Muscle of leg (tissue), 16 donors: ENCODE data around the gene GCN1. TPM values are rescaled to one million over a fixed set of nuclear protein-coding genes. Genes with fewer than 3 reads are reported as not detected.

Source experiments
- DNase-seq: peaks from one replicate; pipeline ENCODE4 v3.0.0; 2013
- H3K27ac ChIP-seq: one replicate; pipeline ENCODE4 v1.5.1; 2013; ENCODE audit warnings: mild to moderate bottlenecking, low read length, control low read depth
- H3K27me3 ChIP-seq: one replicate; pipeline ENCODE4 v1.6.1; 2013; ENCODE audit warnings: low read length; ENCODE audit not compliant: control insufficient read depth, insufficient read depth
- H3K36me3 ChIP-seq: one replicate; pipeline ENCODE4 v1.6.1; 2013; ENCODE audit warnings: low read length; ENCODE audit not compliant: control insufficient read depth, insufficient read depth
- H3K4me1 ChIP-seq: one replicate; pipeline ENCODE4 v1.6.1; 2013; ENCODE audit warnings: low read length; ENCODE audit not compliant: control insufficient read depth, insufficient read depth
- H3K4me3 ChIP-seq: one replicate; pipeline ENCODE4 v1.5.1; 2013; ENCODE audit warnings: low read length, control low read depth
- H3K9me3 ChIP-seq: replicated peaks from 2 replicates; pipeline ENCODE4 v1.6.1; 2013; ENCODE audit warnings: low read depth, low read length; ENCODE audit not compliant: control insufficient read depth
- WGBS: methylation state at CpG from one replicate; pipeline ENCODE4 v1.1.5; 2013; ENCODE audit warnings: missing lambda C conversion rate; ENCODE audit not compliant: insufficient coverage; 5-methylcytosine and 5-hydroxymethylcytosine counted together
- long read RNA-seq, 11 donors: transcript quantifications; one replicate each; lab custom pipeline, GENCODE V29; 2026
- polyA plus RNA-seq, 8 donors: library from polyadenylated mRNA; unstranded; fragments of 120-200 nt; gene quantifications; one replicate each; pipeline versions ENCODE4 v1.2.1 to v1.2.3, GENCODE V29; 2013; ENCODE audit warnings: inconsistent platforms in 1 of 8, low replicate concordance in 1 of 8; ENCODE audit not compliant: insufficient read length in 8 of 8, insufficient read depth in 1 of 8
- total RNA-seq: library from RNA; stranded (reverse); fragments of 120-200 nt; gene quantifications from one replicate; pipeline ENCODE4 v1.2.4, GENCODE V29; 2013

Gene GCN1
- 43.5 TPM for total RNA-seq
- polyA plus RNA-seq: 10 to 100 TPM; 34.9 to 50.6 (median 42.4) TPM
- long read RNA-seq, donor 1: 0 reads
- long read RNA-seq, donor 2: 0 reads
- long read RNA-seq, donor 3, partial matches to known transcripts: 11 of 11 reads
- long read RNA-seq, donor 3, other reads (novel, unspliced or antisense): 0 of 11 reads
- long read RNA-seq, donor 4: 0 reads
- long read RNA-seq, donor 5, partial matches to known transcripts: 9 of 9 reads
- long read RNA-seq, donor 5, other reads (novel, unspliced or antisense): 0 of 9 reads
- long read RNA-seq, donor 6, full-length matches to known transcripts: 3 of 3 reads
- long read RNA-seq, donor 6, partial matches to known transcripts: 0 of 3 reads
- long read RNA-seq, donor 6, other reads (novel, unspliced or antisense): 0 of 3 reads
- long read RNA-seq, donor 7, partial matches to known transcripts: 5 of 5 reads
- long read RNA-seq, donor 7, other reads (novel, unspliced or antisense): 0 of 5 reads
- long read RNA-seq, donor 8, partial matches to known transcripts: 10 of 12 reads
- long read RNA-seq, donor 8, other reads (novel, unspliced or antisense): 0 of 12 reads
- long read RNA-seq, donor 9, partial matches to known transcripts: 0 of 1 reads
- long read RNA-seq, donor 9, other reads (novel, unspliced or antisense): 0 of 1 reads
- long read RNA-seq, donor 10: 0 reads
- long read RNA-seq, donor 11: 0 reads

DNA sequence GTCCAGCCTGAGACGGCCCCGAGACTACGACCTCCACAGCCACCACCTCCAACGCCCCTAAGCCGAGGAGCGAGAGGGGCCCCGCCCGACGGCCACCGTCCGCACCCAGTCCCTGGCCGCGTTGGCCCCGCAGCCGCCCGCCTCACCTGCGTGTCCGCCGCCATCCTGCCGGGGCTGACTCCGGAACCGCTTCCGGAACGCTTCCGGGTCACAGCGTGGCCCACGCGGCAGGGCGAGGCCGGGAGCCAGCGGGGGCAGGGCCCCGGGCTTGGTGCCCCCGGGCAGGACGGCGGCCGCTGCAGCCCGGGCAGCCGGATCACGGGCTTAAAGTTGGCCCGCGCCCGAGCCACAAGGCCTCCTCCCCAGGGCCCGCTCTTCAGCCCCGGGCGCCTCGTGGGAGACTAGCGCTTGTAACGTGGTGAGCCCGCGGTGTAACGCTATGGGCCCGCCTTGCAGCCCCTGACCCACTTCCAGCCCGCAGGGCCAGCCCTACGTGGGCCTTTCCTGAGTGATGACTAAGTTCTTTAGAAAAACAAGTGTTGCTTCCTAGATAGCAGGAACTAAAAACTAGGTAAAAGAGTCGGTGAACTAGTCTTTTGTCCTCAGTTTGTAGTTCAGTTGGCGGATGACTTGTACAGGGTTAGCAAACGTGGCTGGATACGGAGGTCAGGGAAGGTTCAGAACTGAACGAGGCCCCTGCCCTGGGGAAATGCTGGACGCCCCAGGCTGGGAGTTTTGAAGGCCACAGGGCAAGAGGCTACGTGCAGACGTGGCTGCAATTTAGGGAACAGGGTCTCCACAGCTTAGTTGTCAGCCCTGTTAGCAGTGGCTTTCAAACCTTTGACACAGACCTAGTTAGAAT is at the start of gene GCN1:
GCN1 (minus strand) TSS at position 182 of the 862 bp plus-strand sequence; CDS start at position 164, 18 bp downstream.
- under 1% methylated on average over 60 of the region's 62 CpGs for WGBS
- H3K36me3 ChIP-seq: peaks cover 50% of the 10 kb centered on the region
- peaks cover 21% of the 10 kb centered on the region for H3K4me1 ChIP-seq
- no peaks in the 10 kb centered on the region for H3K9me3 ChIP-seq
- no peaks in the 10 kb centered on the region for H3K27me3 ChIP-seq
- peak; percentile 91 for DNase-seq
- H3K27ac ChIP-seq: peak within 1 kb of the TSS; percentile 85
- peak within 1 kb of the TSS; percentile 75 for H3K4me3 ChIP-seq

GRCh38 chr12:120242971-120243699 is 48.6 kb upstream of the GCN1 start:
- Histone ChIP-seq H3K9me3 (no peaks in the 10 kb centered on the region), H3K4me3 (no peak overlapping the region), H3K4me1 (peaks cover 69% of the 10 kb centered on the region), H3K36me3 (peaks cover 8% of the 10 kb centered on the region), H3K27ac (no peak overlapping the region), H3K27me3 (no peaks in the 10 kb centered on the region)
- DNase-seq: no peak
- WGBS: 20% methylated on average over 1 of the region's 8 CpGs

DNA sequence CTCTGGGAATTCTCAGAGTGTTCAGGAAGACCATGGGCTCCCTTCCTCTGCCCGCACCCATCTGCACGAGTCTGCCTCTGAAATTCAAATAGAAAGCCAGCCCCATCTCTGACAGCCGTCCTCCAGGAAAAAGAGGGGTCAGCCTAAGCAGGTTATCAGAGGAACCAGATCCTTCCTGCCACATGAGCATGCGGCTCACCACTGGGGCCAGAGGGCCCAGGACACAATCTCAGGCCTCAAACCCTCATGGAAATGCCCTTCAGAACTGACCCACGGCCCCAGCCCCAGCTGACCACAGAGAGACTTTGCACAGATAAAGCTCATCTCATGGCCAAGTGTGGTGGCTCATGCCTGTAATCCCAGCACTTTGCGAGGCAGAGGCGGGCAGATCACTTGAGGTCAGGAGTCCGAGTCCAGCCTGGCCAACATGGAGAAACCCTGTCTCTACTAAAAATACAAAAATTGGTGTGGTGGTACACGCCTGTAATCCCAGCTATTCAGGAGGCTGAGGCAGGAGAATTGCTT is 47.8 kb upstream of the GCN1 start:
- H3K27ac ChIP-seq: peak overlapping the region; percentile 67

GRCh38 chr12:120241561-120242274 is 47.2 kb upstream of the GCN1 start:
- WGBS: 63% methylated on average over 8 of the region's 9 CpGs
- Histone ChIP-seq H3K27me3 (no peaks in the 10 kb centered on the region), H3K4me3 (no peak overlapping the region)

More for the DNA sequence above, 47.8 kb upstream of the GCN1 start:
- H3K36me3 ChIP-seq: peaks cover 8% of the 10 kb centered on the region
- WGBS: 73% methylated on average over 5 of the region's 9 CpGs
- H3K4me1 ChIP-seq: peaks cover 72% of the 10 kb centered on the region
- DNase-seq: no peak
- no peaks in the 10 kb centered on the region for H3K9me3 ChIP-seq
- no peaks in the 10 kb centered on the region for H3K27me3 ChIP-seq
- H3K4me3 ChIP-seq: no peak overlapping the region

GRCh38 chr12:120240495-120240833 is 45.9 kb upstream of the GCN1 start:
- Histone ChIP-seq H3K9me3 (no peaks in the 10 kb centered on the region), H3K4me1 (peaks cover 86% of the 10 kb centered on the region), H3K36me3 (peaks cover 8% of the 10 kb centered on the region), H3K4me3 (no peak overlapping the region), H3K27ac (peak overlapping the region; percentile 67), H3K27me3 (no peaks in the 10 kb centered on the region)
- 48% methylated on average over 5 of the region's 5 CpGs for WGBS
- DNase-seq: no peak

More at GRCh38 chr12:120241561-120242274, 47.2 kb upstream of the GCN1 start:
- H3K4me1 ChIP-seq: peaks cover 74% of the 10 kb centered on the region
- no peaks in the 10 kb centered on the region for H3K9me3 ChIP-seq
- H3K36me3 ChIP-seq: peaks cover 8% of the 10 kb centered on the region
- no peak for DNase-seq
- H3K27ac ChIP-seq: peak overlapping the region; percentile 67

GRCh38 chr12:120239776-120240494 is 45.4 kb upstream of the GCN1 start:
- no peak overlapping the region for H3K4me3 ChIP-seq
- peaks cover 87% of the 10 kb centered on the region for H3K4me1 ChIP-seq
- no peak for DNase-seq

DNA sequence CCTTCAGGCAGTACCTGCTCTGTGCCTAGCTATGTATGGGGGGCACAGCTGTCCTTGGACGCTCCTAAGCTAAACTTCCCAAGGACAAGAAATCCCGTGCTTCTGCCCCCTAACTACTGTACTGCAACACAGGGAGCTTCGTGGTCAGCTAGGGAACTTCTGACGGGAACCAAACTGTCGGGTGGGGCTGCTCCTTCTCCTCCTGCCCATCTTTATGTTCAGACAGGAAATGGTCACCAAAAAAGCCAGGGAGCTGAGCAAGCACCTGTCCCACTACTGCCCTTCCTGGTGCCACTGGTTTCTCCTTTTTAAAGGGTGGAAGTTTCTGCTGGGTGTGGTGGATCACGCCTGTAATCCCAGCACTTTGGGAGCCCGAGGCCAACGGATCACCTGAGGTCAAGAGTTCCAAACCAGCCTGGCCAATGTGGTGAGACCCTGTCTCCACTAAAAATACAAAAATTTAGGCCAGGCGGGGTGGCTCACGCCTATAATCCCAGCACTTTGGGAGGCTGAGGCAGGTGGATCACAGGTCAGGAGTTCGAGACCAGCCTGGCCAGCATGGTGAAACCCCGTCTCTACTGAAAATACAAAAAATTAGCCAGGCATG is 44.4 kb upstream of the GCN1 start:
- Histone ChIP-seq H3K4me3 (no peak overlapping the region), H3K27ac (peak overlapping the region; percentile 94), H3K4me1 (peaks cover 94% of the 10 kb centered on the region), H3K36me3 (peaks cover 8% of the 10 kb centered on the region), H3K9me3 (no peaks in the 10 kb centered on the region), H3K27me3 (no peaks in the 10 kb centered on the region)
- 80% methylated on average over 7 of the region's 12 CpGs for WGBS
- no peak for DNase-seq

More at GRCh38 chr12:120239776-120240494, 45.4 kb upstream of the GCN1 start:
- Histone ChIP-seq H3K27ac (peak overlapping the region; percentile 32), H3K27me3 (no peaks in the 10 kb centered on the region), H3K36me3 (peaks cover 8% of the 10 kb centered on the region), H3K9me3 (no peaks in the 10 kb centered on the region)
- WGBS: no CpG with 5 or more reads among the region's 2 CpGs

DNA sequence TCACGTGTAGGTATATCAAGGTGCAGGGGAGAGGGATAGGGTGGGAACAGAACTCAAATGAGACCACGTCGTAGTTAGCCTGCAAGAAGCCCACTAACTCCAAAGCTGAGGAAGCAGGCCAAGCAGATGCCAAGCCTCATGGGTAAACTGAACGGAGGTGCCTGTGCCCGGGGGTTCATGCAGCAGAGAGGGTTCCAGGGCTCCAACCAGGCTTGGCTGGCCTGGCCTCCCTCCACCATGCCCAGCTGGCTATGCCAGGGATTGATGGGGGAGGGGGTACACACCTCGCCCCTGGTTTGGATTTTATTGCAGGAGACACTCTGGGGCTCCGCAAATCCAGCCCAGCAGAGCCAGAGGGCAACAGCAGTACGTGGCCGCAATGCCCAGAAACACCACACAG is 43.7 kb upstream of the GCN1 start:
- no peaks in the 10 kb centered on the region for H3K9me3 ChIP-seq
- DNase-seq: no peak
- H3K36me3 ChIP-seq: peaks cover 8% of the 10 kb centered on the region
- H3K4me3 ChIP-seq: no peak overlapping the region
- WGBS: 45% methylated on average over 3 of the region's 9 CpGs
- peak overlapping the region; percentile 94 for H3K27ac ChIP-seq
- H3K4me1 ChIP-seq: peaks cover 95% of the 10 kb centered on the region
- no peaks in the 10 kb centered on the region for H3K27me3 ChIP-seq
